Measurements from ENCODE around the gene TSC22D3.

- no peak for TF ChIP-seq CTCF (IDR thresholded peaks at IDR 0.05)
- no peak for TF ChIP-seq POLR2A (IDR thresholded peaks at IDR 0.05)
Measured at GRCh38 chrX:107730298-107730655, 45.3 kb downstream of the TSC22D3 start.
